Uterus (tissue), 2 donors: ENCODE results near the gene BECN2.

Experiments
- CTCF ChIP-seq, 4 experiments: fragments of 200-600 bp in 2 of 4; fragments of 450-650 bp in 2 of 4; sonication (generic) in 2 of 4; IDR thresholded peaks; one replicate each; pipeline ENCODE4 v1.5.1; 2016 to 2019; ENCODE audit warnings: antibody characterized with exemption in 4 of 4, mild to moderate bottlenecking in 2 of 4, moderate library complexity in 1 of 4
- POLR2A ChIP-seq, 2 donors: fragments of 450-650 bp; IDR thresholded peaks; one replicate each; pipeline ENCODE4 v1.6.1; 2016; ENCODE audit warnings: antibody characterized with exemption in 2 of 2, mild to moderate bottlenecking in 1 of 2, moderate library complexity in 1 of 2

GRCh38 chr1:241976229-241976628 lies 18.7 kb downstream of the BECN2 start:
- TF ChIP-seq CTCF (IDR thresholded peaks at IDR 0.05) (no peak), POLR2A (IDR thresholded peaks at IDR 0.05) (no peak)
